GM12872 (cell line): ENCODE data around the gene PDZD4.

Experiments
- TF ChIP-seq, protein P1 (sequence below): IDR thresholded peaks from 3 replicates; pipeline ENCODE4 v1.5.1; 2011; ENCODE audit warnings: low read depth, mild to moderate bottlenecking, low read length, moderate library complexity; ENCODE audit not compliant: insufficient read depth

PDZD4 gene

DNA sequence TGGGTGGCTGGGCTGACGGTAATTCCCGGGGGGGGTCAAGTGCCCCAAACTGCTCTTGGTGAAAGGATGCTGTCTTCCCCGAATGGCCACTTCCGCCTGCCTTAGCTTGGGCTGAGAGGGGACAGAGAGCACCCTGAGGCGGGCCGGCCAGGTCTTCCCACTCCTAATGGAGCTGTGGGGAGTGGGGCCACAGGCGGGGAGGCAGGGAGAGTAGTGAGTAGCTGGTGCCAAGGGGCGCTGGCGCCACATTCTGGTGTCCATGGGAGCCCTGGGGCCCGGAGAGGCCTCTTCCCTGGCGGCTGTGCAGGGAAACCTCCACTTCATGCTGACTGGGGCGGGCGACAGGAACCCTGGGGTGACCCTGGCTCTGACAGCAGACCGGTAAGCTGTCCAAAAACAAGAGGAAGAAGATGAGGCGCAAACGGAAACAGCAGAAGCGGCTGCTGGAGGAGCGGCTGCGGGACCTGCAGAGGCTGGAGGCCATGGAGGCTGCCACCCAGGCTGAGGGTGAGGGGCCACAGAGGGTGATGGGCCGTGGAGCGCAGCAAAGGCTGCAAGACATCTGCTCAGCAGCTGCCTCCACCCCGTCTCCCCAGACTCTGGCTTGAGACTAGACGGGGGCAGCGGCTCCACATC, 46.8 kb downstream of the PDZD4 start:
- TF ChIP-seq, protein P1, sequence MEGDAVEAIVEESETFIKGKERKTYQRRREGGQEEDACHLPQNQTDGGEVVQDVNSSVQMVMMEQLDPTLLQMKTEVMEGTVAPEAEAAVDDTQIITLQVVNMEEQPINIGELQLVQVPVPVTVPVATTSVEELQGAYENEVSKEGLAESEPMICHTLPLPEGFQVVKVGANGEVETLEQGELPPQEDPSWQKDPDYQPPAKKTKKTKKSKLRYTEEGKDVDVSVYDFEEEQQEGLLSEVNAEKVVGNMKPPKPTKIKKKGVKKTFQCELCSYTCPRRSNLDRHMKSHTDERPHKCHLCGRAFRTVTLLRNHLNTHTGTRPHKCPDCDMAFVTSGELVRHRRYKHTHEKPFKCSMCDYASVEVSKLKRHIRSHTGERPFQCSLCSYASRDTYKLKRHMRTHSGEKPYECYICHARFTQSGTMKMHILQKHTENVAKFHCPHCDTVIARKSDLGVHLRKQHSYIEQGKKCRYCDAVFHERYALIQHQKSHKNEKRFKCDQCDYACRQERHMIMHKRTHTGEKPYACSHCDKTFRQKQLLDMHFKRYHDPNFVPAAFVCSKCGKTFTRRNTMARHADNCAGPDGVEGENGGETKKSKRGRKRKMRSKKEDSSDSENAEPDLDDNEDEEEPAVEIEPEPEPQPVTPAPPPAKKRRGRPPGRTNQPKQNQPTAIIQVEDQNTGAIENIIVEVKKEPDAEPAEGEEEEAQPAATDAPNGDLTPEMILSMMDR = no peak

DNA sequence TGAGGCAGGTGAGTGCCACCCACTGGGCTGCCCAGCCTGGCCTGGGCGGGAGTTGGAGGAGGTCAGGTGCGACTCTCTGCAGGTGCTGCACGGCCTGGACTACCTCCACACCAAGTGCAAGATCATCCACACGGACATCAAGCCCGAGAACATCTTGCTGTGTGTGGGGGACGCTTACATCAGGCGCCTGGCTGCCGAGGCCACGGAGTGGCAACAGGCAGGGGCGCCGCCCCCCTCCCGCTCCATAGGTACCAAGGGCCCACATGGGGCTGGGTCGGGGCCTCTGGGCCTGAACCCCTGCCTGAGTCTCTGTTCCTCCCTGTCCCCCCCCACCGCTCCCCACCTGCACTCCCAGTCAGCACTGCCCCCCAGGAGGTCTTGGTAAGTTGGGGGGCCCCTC, 47.5 kb downstream of the PDZD4 start:
- TF ChIP-seq, protein P1 = no peak

DNA sequence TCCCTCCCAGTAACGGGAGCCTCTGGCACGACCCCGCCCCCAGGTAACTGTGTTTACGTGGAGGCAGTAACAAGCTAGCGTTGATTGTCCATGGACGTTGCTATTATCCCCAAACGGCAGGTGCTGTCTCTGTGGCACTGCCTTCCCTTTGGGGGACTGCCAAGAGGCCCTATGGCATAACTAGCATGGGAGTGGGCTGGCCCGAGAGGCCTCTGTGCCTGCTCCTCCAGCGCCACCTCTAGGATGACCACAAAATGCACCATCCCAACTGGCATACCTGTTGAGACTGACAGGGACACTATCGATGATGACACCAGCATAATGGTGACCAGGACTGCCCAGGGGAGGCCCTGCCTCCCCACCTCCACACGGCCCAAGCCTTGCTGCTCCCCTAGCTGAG, 48.0 kb downstream of the PDZD4 start:
- TF ChIP-seq, protein P1 = no peak

DNA sequence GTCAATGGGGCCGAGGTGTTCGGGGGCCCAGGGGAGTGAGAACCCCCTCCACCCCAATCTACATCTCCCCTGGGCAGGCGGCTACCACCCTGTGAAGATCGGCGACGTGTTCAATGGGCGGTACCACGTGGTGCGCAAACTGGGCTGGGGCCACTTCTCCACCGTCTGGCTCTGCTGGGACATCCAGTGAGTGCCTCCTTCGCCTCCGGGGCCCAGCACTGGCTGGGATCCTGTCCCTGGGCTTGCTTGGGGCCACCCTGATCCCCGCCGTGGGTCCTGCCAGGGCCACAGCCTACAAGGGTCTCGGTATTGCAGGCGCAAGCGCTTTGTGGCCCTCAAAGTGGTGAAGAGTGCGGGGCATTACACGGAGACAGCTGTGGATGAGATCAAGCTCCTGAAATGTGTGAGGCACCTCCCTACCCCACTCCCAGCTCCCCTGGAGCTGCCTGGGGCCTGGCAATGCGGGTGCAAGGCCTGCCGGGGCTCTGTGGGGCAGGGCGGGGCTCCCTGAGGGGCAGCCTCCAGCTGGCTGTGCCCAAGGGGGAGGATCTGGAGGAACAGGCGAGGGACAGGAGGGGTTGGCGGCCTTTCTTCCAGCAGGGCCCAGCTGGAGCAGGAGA, 48.8 kb downstream of the PDZD4 start:
- TF ChIP-seq, protein P1 = no peak

DNA sequence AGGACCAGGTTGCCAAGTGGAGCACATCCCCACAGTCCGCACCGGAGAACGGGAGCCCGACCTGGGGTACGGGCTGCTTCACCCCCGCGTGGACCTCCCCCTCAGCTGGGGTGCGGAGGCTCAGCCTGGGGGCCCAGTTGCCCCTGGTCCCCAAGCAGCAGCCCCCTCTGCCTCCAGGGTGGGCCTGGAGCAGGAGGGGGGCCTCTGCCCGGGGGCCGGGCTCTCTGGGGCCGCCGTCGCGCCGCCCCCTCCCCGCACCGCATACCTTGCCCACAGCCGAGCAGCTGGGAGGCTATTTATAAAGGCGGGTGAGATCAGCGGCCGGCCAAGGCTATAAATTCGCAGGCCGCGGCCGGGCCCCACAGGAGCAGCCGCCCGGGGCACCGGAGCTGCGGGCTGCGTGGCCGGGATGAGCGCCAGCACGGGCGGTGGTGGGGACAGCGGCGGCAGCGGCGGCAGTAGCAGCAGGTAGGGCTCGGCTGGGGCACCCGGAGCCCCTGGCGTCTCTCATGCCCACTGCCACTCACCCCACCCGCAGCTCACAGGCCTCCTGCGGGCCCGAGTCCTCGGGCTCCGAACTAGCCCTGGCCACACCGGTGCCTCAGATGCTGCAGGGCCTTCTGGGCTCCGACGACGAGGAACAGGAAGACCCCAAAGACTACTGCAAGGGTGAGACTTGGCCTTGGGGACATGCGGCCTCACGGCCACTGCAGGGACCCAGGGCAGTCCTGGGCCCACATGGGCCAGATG, 49.5 kb downstream of the PDZD4 start, which contains the start of gene SRPK3:
SRPK3 (plus strand) TSS at position 364 of the 750 bp plus-strand sequence; CDS start at position 410, 46 bp downstream.
- TF ChIP-seq, protein P1 = no peak

DNA sequence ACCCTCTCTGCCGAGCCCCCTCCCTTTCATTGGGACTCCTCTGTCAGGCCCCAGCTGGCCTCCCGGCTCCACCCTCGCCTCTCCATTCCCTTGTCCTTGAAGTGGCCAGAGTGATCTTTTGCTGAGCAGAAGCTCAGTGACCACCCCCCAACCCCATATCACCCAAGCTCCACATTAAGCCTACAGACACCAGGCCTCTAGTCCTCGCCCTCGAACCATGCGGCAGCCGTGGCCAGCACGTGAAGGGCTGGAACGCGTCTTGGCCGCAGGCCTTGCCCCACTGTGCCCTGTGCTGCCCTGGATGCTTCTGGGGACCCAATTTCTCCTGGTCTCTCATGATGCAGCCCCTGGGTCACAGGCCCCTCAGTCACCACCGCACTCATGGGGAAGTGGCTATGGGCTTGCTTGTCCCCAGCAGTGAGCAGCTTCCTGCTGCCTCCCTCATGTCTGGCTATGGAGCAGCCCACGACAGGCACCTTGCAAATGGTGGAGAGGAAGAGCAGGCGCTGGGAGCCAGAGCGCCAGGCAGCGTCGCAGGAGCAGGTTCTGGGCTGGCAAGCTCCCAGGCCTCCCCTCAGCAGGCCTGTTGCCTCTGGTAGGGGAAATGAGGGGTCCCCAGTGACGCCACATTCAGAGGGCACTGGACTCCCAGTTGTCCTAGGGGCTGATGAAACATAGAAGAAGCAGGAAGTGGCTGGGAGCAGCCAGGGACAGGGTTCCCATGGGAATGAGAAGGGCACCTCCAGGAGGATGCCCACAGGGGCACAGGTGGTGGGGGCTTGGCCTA, 50.3 kb downstream of the PDZD4 start:
- TF ChIP-seq, protein P1 = no peak

DNA sequence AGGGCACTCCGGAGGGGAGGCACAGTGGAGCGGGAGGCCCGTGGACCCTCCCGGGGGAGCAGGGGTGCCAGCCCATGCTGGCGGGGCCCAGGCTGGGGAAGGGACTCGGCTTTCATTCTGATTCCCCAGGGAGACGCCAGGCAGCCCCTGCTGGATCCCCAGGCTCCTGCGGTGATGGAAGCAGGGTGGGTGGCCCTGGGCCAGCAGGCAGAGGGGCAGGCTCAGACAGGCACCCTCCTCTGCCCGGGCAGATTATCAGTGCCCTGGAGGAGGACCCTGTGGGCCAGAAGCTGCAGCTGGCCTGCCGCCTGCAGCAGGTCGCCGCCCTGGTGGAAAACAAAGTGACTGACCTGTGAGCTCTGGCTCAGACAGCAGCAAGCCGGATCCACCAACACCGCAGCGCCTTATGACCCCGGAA, 51.7 kb downstream of the PDZD4 start:
- TF ChIP-seq, protein P1 = no peak
